GM06990 (cell line): ENCODE data around the gene CNOT4.

Experiments
- DNase-seq: peaks from one replicate; pipeline ENCODE4 v3.0.0-alpha.2; 2011; ENCODE audit not compliant: insufficient read length; ENCODE audit errors: extremely low read depth
- H3K27me3 ChIP-seq: replicated peaks from 2 replicates; pipeline ENCODE4 v1.6.0; 2011; ENCODE audit warnings: low read length; ENCODE audit not compliant: control insufficient read depth, insufficient read depth
- H3K36me3 ChIP-seq: 2 replicates; pipeline ENCODE4 v1.5.1; 2011; ENCODE audit warnings: low read length; ENCODE audit not compliant: control insufficient read depth, insufficient read depth
- H3K4me3 ChIP-seq: replicated peaks from 2 replicates; pipeline ENCODE4 v1.5.1; 2011; ENCODE audit warnings: low read depth, mild to moderate bottlenecking, control low read depth, low read length
- CTCF ChIP-seq: IDR thresholded peaks from 2 replicates; pipeline ENCODE4 v1.5.1; 2011; ENCODE audit warnings: low read length, control low read depth, mild to moderate bottlenecking, inconsistent platforms; ENCODE audit not compliant: insufficient read depth, poor library complexity, severe bottlenecking

Gene CNOT4

GRCh38 chr7:135385209-135385608 lies 124.7 kb downstream of the CNOT4 start:
- TF ChIP-seq CTCF: no peak
- Histone ChIP-seq H3K4me3 (no peak overlapping the region), H3K36me3 (no peaks in the 10 kb centered on the region; the same call in none of the 2 replicates), H3K27me3 (no peaks in the 10 kb centered on the region)
- DNase-seq: no peak

- no peak for DNase-seq
- no peak for TF ChIP-seq CTCF
- H3K27me3 ChIP-seq: no peaks in the 10 kb centered on the region
- no peaks in the 10 kb centered on the region; the same call in none of the 2 replicates for H3K36me3 ChIP-seq
- H3K4me3 ChIP-seq: no peak overlapping the region
Measured at GRCh38 chr7:135383525-135384175, 126.3 kb downstream of the CNOT4 start.

- no peak for TF ChIP-seq CTCF
- H3K36me3 ChIP-seq: no peaks in the 10 kb centered on the region; the same call in none of the 2 replicates
- no peaks in the 10 kb centered on the region for H3K27me3 ChIP-seq
- DNase-seq: no peak
- no peak overlapping the region for H3K4me3 ChIP-seq
Measured at GRCh38 chr7:135382173-135382572, 127.7 kb downstream of the CNOT4 start.

GRCh38 chr7:135381369-135381768 lies 128.5 kb downstream of the CNOT4 start:
- DNase-seq: no peak
- Histone ChIP-seq H3K4me3 (no peak overlapping the region), H3K36me3 (no peaks in the 10 kb centered on the region; the same call in none of the 2 replicates), H3K27me3 (no peaks in the 10 kb centered on the region)
- no peak for TF ChIP-seq CTCF

GRCh38 chr7:135380351-135380750 lies 129.6 kb downstream of the CNOT4 start:
- no peaks in the 10 kb centered on the region; the same call in none of the 2 replicates for H3K36me3 ChIP-seq
- H3K27me3 ChIP-seq: no peaks in the 10 kb centered on the region
- DNase-seq: no peak
- no peak overlapping the region for H3K4me3 ChIP-seq
- TF ChIP-seq CTCF: no peak
